GM12801 (cell line): ENCODE results near the gene GPR15LG.

Experiments used
- TF ChIP-seq, protein P1 (sequence below): IDR thresholded peaks from one replicate; pipeline ENCODE4 v1.5.1; 2011; ENCODE audit warnings: control low read depth; ENCODE audit not compliant: insufficient read length; ENCODE audit errors: extremely low read depth

GPR15LG gene

DNA sequence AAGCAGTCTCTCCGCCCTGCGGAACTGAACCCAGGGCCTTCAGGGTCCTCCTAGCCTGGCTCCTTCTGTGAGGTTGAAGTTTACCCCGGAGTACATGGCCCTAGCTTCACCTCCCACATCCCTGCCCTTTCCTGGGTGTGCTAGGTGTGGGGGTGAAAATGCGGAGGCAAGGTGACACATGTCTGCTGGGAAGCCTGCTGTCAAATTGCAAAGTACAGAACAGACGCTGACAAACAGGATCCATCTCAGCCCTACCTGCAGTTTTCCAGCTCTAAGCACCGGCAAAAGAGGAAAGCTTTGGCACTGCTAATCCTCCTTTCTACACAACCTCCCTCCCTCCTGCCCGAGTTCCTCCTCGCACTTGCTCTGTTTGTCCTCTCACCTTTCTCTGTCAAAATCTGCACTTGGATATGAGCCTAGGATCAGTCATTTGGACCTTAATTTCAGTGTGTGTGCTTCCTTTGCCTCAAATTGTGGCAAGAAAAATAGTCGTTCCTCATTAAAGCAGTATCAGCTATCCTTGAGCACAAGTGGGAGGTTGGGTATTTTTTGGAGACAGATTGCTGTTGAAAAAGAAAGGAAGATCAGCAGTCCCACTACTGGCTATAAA is 14.4 kb upstream of the GPR15LG start:
- TF ChIP-seq, protein P1, sequence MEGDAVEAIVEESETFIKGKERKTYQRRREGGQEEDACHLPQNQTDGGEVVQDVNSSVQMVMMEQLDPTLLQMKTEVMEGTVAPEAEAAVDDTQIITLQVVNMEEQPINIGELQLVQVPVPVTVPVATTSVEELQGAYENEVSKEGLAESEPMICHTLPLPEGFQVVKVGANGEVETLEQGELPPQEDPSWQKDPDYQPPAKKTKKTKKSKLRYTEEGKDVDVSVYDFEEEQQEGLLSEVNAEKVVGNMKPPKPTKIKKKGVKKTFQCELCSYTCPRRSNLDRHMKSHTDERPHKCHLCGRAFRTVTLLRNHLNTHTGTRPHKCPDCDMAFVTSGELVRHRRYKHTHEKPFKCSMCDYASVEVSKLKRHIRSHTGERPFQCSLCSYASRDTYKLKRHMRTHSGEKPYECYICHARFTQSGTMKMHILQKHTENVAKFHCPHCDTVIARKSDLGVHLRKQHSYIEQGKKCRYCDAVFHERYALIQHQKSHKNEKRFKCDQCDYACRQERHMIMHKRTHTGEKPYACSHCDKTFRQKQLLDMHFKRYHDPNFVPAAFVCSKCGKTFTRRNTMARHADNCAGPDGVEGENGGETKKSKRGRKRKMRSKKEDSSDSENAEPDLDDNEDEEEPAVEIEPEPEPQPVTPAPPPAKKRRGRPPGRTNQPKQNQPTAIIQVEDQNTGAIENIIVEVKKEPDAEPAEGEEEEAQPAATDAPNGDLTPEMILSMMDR: no peak

DNA sequence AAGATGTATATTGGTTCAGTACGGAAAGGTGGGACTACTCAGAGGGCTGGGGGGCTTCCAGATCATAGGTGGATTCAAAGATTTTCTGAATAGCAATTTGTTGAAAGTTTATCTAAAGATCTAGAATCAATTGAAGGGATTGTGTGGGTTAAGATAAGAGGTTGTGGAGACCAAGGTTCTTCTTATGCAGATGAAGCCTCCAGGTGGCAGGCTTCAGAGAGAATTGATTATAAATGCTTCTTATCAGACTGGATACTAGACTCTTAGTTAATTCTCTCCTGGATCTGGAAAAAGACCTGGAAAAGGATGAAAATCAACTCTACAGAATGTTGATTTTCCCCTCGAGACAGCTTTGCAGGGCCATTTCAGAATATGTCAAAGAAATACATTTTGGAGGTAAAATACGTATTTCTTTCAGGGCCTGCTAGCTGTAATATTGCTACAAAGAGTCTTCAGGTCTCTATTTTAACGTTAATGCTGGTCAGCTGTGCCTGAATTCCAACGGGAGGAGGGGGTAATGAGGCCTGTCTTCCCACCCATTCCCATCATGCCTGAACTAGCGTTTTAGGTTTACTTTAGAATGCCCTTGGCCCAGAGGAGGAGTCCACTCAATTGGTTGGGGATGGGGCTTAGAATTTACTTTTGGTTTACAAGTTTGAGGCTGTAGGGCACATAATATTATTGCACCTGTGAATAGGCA is 12.8 kb upstream of the GPR15LG start:
- TF ChIP-seq, protein P1: no peak

DNA sequence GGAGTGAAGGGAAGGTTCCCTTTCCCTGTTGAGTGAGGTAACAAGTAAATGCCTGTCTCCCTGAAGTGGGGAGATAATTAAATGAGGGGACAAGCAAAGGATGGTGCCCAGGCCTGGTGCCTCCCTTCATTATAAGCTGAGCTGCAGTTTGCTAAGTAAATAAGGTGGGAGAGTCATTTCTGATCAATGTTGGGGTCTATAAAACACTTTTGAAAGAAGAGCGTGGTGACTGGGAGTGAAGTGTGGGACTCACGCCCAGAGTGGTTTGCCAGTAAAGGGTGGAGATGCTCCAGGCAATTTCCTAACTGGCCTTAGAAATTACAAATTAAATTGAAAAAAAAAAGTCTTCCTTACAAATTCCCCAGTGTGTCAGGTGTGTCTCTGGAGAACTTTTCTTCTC is 9.6 kb upstream of the GPR15LG start:
- TF ChIP-seq, protein P1: no peak

DNA sequence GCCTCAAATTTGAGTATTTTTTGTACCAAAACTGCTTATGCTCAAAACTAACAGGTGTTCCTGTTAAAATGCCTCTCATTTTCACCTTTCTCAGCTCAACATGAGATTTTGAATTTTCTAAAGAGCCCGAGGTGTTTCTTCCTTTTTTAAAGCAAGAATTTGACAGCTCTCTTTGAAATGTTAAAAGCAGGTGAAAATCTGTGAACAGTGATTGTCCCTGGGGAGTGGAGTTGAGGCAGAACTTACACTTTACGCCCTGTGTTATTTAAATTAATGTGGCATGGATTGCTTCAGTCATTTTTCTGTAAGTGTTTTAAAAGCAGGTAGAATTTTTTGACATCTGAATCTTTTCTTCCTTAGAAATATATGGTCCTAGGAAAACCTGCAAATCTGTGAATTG is 9.2 kb upstream of the GPR15LG start:
- TF ChIP-seq, protein P1: no peak

- TF ChIP-seq, protein P1: no peak
These were observed 6.8 kb upstream of the GPR15LG start for GRCh38 chr10:84166620-84167288.

- TF ChIP-seq, protein P1: no peak
These were observed 889 bp upstream of the GPR15LG start for GRCh38 chr10:84172467-84173356.

DNA sequence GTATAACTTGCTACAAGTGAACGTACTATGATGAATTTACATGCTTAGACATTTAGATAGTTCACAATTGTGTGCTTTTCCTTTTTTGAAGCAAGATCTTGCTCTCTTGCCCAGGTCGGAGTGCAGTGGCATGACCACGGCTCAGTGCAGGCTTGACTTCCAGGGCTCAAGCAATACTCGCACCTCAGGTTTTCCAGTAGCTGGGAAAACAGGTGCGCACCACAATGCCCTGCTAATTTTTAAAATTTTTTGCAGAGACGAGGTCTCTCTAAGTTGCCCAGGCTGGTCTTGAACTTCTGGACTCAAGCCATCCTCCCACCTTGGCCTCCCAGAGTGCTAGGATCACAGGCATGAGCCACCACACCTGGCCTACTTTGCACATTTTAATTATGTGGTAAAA is 1.8 kb downstream of the GPR15LG start:
- TF ChIP-seq, protein P1: no peak
